Endothelial cell of hepatic sinusoid (primary cell): ENCODE data around the gene MPZL2.

Source experiments
- in situ Hi-C: cut with HindIII; loops from 2 replicates; pipeline ENCODE4 v1.10.0; 2017; ENCODE audit warnings: low sequenced_read_pairs

The MPZL2 gene

DNA sequence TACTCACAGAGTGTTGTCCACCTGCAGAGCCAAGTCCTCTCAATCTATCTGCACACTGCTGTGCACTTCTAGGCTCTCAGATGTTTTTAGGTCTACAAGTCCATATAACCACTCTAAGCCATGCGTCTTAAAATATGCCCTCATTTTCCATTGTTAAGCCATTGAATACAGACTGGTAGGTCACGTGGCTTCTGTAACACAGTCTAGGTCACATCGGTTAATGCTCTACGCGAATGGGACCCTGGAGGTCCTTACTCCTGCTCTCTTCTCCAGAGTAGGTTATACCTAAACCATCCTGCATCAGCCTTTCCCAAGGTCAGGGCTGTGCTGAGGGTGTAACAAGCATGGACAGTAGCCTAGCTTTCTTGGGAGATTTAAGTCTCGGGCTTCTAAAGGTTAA, 40.1 kb downstream of the MPZL2 start:
- in situ Hi-C loops: loop anchor here (5.0 kb wide), 1 partner anchor 33 kb away; no protein-coding TSS in a partner anchor

DNA sequence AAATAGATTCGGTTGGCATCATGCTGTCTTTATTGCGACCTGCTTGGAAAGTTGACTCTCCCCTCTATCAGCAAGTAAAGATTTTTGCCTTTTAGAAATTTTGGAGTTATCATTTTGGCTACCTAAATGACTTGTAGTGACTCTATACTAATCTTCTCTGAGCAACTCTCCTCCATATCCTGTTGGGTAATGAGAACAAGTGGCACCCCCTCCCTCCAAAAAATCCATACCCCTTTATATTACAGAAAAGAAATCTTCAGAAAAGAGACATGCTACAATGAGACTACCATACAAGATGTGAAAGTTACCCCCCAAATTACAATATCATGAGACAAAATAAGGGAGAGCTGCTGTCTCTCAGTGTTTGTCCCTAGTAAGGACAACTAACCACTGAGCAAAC, 40.5 kb downstream of the MPZL2 start:
- in situ Hi-C loops: loop anchor here (5.0 kb wide), 1 partner anchor 34 kb away; no protein-coding TSS in a partner anchor

DNA sequence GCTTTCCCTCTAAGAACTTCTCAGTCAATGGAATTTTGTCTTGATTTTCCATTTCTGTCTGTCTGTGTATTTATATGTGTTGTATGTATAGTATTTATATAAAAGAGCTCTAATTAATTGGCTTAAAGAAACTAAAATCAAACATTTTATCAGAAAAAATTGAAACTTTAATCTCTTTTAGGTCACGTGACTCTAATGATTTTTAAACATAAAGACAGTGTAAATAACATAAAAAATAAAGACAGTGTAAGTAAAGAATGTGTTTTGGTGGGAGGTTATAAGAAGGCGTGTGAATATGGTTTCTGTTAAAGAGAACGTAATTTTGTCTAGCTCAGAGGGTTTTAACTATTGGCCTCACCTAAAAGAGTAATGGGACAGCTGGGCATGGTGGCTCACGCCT, 41.7 kb downstream of the MPZL2 start:
- in situ Hi-C loops: loop anchor here (5.0 kb wide), 1 partner anchor 35 kb away; no protein-coding TSS in a partner anchor

DNA sequence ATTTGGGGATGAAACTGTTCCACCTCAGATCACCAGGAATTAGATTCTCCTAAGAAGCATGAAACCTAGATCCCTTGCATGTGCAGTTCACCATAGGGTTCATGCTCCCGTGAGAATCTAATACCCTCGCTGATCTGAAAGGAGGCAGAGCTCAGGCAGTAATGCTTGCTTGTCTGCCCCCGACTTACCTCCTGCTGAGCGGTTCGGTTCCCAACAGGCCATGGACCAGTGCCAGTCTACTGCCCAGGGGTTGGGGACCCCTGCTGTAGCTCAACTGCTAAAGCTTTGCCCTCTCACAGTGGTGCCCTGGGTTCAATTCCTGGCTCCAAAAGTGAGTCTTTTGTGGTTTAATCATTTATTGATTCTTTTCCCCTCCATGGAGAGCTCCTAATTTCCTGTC, 42.7 kb downstream of the MPZL2 start:
- in situ Hi-C loops: loop anchor here (5.0 kb wide), 1 partner anchor 36 kb away; no protein-coding TSS in a partner anchor

DNA sequence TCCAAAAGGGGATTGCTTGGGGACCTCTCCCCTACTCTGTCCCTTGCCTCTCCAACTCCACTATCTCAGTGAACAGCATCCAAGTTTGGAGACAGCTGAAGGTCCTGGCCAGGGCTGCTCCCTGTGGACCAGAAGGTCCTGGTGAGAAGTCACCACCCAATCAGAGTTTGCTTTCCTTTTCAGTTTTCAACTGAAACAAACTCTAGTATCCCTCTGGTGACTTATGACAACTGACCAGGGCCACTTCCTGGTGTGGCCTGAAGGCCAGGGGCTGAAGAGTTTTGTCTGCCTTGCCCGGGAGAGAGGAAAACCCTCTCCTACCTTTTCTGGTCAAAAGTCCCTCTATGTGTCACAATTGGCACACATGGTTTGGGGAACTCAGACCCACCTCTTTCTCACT, 44.4 kb downstream of the MPZL2 start:
- in situ Hi-C loops: loop anchor here (5.0 kb wide), 1 partner anchor 38 kb away; no protein-coding TSS in a partner anchor

DNA sequence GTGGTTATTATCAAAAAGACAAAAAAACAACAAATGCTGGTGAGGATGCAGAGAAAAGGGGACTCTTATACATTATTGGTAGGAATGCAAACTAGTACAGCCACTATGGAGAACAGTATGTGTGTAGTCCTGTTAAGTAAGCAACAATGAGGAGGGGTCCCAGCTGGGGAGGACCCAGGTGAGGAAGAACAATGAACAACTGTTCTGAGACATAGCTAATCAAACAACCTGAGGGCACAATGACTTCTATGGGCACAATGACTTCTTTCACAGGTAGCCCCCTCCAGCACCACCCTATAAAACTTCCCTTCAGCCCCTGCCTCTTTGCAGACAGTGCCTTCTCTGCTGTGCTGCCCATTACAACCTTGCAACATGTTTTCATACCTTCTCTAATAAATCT, 44.9 kb downstream of the MPZL2 start:
- in situ Hi-C loops: no loop called here

DNA sequence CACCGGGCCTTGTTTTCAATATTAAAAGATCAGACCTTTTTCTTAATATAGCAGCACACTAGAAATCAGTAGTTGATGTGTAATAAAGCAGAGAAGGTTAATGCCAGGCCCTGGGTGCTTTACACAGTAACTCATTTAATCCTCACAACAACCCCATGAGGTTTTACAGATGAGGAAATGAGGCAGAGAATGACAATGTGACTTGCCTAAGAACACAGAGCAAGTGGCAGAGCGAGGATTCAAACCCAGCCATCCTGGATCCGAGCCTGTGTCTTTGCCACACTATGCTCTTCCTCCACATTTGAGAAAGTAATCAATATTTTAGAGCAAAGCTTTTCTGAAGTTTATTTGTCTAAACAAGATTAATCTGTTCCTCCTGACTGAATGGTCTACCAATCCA, 46.5 kb downstream of the MPZL2 start:
- in situ Hi-C loops: no loop called here

DNA sequence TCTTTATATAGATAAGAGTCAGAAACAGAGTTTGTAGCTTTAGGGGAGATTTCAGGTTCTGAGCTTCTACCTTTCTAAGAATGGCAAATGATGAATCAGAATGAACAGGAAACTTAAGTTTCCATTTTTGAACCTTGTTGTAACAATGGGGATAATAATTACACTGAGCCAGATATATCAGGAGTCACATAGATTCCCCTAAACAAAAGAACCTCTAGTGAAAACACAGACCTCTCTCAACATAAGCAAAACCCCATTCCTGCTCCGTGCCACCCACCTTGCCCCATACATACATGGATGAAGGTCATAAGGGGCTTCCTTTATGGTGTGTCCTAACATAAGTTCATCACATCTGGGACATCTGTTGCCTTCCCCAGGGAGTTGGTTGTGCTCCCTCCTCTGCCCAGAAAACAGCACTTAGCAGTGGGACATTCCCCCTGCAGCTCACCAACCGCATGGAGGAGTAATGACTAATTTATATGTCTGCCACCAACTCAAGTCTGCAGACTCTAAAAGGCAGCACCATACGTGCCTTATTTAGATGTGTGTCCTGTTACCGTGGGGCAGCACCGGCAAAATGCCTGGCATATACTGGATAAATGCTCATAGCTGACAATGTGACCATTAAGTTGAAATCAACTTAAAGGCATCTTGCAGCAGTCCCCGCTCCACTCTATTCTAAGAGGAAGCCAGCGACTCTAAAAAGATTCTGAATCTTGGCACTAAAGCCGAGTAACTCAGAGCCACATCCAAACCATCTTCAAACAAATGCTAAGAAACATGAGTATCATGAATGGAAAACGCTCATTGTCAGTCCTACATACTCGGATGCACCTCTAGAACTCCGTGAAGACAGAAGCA, 47.2 kb downstream of the MPZL2 start:
- in situ Hi-C loops: no loop called here

DNA sequence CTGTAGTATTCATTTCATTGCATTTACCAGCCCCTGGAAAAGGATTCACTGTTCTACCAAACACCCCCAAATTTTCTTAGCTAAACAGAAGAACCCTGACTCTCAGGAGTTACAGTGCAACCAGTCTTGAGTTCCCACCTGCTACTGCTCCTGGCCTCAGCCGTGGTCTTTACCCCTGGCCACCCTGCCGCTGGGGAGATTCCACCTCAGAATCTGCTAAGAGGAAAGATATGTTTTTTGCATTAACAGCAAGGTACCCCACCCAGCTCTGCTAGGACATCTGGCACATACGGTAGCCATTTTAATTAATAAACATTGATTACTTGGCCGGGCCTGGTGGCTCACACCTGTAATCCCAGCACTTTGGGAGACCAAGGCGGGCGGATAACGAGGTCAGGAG, 48.3 kb downstream of the MPZL2 start:
- in situ Hi-C loops: no loop called here

DNA sequence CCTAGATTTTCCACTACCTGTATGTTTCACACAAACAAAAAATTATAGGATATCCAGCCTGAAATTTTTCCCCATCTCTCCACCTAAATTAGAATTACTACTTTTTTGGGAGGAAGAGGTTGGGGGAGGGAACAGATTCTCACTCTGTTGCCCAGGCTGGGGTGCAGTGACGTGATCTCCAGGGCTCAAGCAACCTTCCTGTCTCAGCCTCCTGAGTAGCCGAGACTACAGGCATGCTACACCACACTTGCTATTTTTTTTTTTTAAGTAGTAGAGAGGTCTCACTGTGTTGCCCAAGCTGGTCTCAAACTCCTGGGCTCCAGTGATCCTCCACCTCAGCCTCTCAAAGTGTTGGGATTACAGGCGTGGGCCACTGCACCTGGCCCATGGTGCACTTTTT, 48.8 kb downstream of the MPZL2 start:
- in situ Hi-C loops: no loop called here

DNA sequence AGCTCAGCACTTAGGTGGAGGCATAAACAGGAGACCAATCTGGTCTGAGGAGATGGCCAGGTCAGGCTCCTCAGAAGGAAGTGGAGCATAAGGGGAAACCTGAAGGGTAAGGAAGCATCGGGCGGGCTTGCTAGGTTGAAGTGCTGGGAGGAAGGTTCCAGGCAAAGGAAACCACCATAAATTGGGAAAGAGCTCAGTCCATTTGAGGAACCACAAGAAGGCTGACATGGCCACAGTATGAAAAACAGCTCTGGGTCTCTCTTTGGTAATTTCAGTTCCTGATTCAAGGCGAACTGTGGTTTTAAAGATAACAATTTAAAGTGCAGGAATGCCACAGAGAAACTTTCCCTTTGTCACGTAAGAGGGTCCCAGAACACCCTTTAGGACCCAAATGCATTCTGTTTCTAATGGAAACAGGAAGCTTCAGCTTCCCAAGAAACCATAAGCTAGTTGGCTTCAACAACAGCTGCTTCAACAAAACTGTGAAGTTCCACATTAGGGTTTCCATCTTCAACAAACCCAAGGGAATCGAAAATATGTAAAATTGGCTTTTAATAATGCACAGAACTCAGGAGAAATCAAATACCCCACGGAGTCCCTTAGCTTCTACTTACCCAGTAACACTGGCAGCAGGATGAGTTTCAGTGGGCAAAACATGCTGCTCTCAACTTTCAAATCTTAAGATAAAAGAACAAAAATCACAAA, 49.7 kb downstream of the MPZL2 start:
- in situ Hi-C loops: loop anchor here (5.0 kb wide), 1 partner anchor 42 kb away; no protein-coding TSS in a partner anchor

DNA sequence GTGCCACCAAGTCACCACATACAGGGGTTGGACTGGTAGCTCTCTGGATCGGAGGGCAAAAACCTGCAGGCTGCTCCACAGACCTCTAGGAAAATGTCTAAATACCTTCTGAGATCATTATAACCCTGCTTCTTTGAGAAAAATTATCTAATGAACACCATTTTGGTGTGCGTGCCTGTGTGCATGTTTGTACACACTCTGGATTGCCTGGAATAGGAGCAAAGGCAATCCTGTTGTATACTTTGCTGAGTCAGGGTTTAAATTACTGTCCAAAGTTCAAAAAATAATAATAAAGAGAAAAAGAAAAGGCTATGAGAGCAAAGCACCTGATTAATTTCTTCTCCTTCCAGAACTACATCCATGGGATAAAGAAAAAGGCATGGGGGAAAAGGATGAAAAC, 50.3 kb downstream of the MPZL2 start:
- in situ Hi-C loops: loop anchor here (5.0 kb wide), 1 partner anchor 41 kb away; no protein-coding TSS in a partner anchor

DNA sequence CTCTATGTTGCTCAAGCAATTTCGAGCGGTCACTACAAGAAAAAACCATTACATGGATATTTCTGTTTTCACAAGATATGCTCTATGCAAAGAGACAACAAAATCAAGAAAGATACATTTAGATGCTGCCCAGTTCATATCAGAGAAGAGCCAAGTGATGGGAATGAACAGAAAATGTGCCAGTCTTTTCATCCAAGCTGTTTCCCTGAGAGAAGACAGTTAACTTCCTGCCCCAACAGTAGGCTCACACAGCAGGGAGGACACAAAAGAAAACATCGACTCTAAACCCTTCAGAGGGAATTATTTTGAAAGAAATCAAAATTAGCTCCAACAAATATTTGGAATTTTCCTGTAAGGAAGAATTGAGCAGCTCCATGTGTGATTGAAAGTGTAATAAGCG, 50.9 kb downstream of the MPZL2 start:
- in situ Hi-C loops: loop anchor here (5.0 kb wide), 1 partner anchor 41 kb away; no protein-coding TSS in a partner anchor

DNA sequence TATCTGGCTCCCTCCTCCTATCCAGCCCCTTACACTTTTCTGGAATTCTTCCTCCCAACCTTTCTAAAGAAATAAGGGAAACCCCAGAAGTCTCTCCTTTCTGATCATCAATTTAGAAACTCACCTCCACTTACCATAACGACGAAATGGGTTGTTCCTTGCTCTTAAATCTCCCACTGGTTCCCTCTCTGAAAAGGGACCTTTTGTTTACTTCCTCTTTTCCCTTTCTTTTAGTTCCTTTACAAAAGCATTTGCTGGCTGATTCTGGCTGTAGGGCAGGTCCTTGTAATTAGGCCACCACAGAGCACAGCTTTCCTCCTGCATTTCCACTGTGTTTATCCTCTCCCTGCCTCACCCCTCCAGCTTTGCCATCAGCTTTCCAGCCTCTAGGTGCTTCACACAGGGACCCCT, 51.3 kb downstream of the MPZL2 start:
- in situ Hi-C loops: loop anchor here (5.0 kb wide), 1 partner anchor 40 kb away; no protein-coding TSS in a partner anchor

DNA sequence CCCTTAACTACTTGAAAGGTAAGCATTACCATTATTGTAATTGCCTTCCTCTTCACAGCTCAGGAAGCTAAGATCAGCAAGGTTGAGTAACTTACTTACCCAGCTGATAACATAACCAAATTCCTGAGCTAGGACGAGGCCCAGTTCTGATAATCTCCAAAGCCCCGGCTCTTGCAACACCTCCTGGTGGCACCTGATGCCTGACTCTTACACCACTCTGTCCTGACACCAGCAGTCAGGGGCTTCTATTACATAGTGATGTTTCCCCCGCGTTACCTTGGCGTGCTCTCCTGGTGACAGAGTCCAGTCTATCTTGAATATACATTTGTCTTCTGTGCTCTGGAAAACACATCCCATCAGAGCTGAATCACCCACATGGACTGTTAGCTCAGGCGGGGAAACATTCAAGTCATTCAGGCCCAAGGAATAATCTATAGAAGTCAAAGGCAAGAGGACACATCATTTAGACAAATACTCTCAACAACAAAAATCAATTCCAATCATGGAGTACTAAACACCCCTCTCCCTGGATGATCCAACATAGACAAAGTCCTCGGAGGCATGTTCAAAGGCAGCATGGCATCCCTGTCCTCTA, 51.9 kb downstream of the MPZL2 start:
- in situ Hi-C loops: loop anchor here (5.0 kb wide), 1 partner anchor 40 kb away; no protein-coding TSS in a partner anchor

DNA sequence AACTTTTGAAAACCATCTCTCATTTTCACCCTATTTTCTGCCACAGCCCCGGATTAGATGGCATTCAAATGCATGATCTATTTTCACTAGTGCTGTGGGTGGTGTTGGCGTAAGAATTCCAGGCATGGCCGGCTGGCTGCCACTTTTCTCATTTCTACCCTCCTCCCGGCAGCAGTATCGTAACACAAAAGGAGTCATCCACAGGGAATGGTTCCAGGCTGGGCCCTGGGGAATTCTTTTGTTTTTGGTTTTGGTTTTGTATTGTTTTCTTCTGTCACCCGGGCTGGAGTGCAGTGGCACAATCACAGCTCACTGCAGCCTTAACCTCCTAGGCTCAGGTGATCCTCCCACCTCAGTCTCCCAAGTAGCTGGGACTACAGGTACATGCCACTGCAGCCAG, 53.1 kb downstream of the MPZL2 start:
- in situ Hi-C loops: loop anchor here (5.0 kb wide), 1 partner anchor 39 kb away; no protein-coding TSS in a partner anchor

DNA sequence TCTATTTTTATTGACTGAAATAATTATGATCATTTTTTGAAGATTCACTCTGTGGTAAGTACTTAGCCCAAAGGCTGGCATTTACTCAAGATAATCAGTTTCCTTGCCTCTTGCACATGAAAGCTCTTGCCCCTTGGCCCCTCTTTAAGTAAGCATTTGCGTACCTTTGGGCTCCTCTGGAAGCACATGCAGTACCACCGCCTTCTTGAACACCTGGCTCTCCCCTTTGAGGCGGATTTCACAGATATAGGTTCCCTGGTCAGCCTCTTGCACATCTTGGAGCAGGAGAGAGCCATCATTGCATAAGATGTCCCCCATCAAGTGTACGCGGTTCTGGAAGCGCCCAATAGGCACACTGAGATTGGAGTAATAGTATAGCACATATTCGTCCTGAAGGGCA, 53.8 kb downstream of the MPZL2 start:
- in situ Hi-C loops: loop anchor here (5.0 kb wide), 1 partner anchor 38 kb away; no protein-coding TSS in a partner anchor

DNA sequence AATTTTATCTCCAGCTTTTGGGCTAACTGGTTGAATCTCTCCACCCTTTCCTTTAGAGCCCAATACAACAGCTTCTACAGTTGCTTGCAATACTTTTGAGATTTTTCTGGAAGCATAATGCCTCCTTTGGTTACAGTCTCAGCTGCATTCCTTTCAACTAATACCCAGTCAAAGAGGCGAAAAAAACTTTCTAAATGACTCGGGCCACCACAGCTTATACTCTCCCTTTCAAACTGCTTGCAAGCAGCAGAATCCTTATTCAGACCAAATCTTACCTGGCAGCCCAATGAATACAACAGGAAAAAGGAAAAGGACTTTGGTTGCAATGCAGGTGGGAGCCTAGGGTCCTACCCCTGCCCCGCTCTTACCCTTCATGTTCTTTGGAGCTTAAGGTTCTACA, 55.1 kb downstream of the MPZL2 start:
- in situ Hi-C loops: no loop called here

DNA sequence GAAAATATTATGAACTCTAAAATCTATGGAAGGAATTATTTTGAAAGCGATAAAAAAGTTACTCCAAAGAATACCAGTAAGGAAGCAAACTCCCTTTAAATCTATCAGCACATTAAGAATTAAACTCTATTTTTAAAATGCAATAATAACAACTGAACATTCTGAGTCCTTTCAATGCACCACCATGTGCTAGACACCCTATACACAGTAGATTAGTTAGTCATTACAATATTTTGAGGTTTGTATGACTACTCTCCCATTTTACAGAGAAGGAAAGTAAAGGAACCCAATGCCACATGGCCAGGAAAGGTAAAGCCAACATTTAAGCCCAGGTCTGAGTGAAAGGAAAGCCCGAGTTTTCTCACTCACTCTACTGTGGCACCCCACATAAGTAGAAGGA, 57.0 kb downstream of the MPZL2 start:
- in situ Hi-C loops: no loop called here

DNA sequence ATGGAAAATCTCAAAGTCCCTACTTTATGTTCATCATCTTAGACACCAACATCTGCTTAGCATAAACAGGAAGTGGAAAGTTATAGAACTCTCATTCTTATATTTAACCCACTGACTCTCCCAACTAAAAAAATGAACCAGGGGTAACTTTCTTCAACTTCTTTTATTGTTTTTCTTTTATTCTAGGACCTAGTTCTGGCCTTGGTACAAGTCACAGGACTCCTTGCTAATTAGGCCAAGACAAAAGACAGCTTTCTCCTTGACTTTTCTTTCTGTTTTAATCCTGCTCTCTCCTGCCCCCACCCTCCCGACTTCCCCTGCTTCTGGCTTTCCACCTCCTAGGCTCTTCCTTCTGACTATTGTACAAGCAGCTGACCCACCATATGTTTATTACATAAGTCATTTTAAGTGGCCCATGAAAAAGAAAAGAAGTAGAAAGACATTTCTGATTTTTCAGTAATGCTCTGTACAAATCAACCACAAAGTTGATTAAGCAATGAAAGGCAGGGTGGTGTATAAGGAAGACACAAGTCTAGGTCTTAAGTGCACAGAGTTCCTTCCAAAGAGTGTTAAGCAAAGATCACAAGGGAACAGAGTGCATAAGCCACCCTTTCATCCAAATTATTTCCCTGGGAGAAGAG, 57.6 kb downstream of the MPZL2 start:
- in situ Hi-C loops: no loop called here
